ENCODE measurements around the gene C1QTNF12.

Gene C1QTNF12

DNA sequence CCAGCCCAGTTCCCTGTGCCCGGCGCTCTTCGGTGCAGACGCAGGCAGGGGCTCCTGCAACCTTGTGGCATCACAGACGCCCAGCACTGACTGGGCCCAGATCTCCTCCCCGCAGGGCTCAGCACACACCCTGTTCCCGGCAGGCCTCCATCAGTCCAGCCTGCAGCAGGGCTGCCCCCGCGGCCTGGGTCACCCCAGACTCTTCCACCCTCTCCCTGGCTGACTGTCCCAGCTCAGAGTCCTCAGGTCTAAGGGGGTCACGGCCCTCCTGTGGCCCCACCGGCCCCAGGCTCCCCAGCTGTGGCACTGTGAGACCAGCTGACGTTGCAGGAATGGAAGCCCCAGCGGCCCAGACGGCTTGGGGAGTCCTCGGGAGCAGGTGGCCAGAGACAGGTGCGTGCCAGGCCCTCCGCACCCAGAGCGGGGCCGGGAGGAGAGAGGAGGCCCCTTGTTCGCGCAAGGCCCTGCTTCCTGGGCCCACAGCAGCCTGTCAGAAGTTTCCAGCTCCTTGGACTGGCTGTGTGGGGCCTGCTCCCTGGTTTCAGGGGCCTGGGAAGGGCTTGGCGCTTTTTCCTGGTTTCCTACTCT is 10.3 kb downstream of the C1QTNF12 start:
- ChIA-PET CTCF (interaction anchor here (0.7 kb wide), 1 partner anchor 119 kb away, joined by 3 read pairs; no protein-coding TSS in a partner anchor), POLR2A (no interaction called here)
- TF ChIP-seq ARNT (IDR thresholded peaks at IDR 0.05), result no peak
- no peak for DNase-seq (ENCODE audit: extremely low spot score)

DNA sequence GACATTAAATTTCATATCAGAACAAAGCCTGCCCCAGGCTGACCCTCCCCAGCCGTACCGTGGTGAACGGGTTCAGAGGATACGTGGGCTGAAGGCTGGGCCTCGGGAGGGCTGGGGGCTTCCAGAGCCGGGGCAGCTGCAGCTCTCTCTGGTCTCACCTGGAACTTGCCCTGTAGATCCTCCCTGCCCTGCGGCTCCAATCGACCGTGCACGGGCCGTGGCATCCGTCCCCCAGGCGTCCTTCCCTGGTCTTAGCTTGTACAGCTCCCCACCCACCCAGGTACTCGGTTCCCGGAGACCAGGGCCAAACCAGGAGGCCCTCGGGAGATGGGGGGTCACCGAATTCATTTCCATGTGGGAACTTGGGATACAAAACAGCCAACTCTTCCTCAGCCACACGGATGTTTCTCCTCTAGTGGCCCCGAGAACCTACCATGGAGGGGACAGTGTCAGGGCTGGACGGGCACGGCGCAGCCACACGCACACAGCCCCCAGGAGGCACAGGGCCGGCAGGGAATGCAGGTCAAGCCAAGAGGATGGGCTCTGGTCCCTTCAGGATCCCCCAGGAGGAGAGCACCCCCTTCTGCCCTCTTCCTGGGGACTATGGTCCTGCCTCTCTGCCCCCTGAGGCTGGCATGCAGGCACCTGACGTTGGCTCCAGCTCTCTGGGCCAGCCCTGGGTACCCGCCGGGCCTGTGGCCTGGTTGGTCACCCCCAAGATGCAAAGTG is 11.3 kb downstream of the C1QTNF12 start:
- no peak for DNase-seq (ENCODE audit: extremely low spot score)
- CTCF ChIA-PET, result no interaction called here
- POLR2A ChIA-PET, result no interaction called here
- TF ChIP-seq SUZ12 (IDR thresholded peaks at IDR 0.05), result no peak
- no peak for TF ChIP-seq L3MBTL2 (conservative IDR thresholded peaks at IDR 0.05)
- no peak for TF ChIP-seq TARDBP (IDR thresholded peaks at IDR 0.05)
- no peak for TF ChIP-seq LEF1 (IDR thresholded peaks at IDR 0.05; ENCODE audit: borderline replicate concordance)
- no peak for TF ChIP-seq ARNT (IDR thresholded peaks at IDR 0.05)
- no peak for TF ChIP-seq FOXK2 (IDR thresholded peaks at IDR 0.05)
- TF ChIP-seq FOXM1 (IDR thresholded peaks at IDR 0.05; ENCODE audit: borderline replicate concordance), result no peak
- TF ChIP-seq NFRKB (IDR thresholded peaks at IDR 0.05), result no peak
- TF ChIP-seq HDGF (IDR thresholded peaks at IDR 0.05; ENCODE audit: borderline replicate concordance), result no peak
- TF ChIP-seq FOXA1 (IDR thresholded peaks at IDR 0.05), result no peak
- no peak for TF ChIP-seq BHLHE40 (IDR thresholded peaks at IDR 0.05; ENCODE audit: borderline replicate concordance)
- TF ChIP-seq, protein P1, sequence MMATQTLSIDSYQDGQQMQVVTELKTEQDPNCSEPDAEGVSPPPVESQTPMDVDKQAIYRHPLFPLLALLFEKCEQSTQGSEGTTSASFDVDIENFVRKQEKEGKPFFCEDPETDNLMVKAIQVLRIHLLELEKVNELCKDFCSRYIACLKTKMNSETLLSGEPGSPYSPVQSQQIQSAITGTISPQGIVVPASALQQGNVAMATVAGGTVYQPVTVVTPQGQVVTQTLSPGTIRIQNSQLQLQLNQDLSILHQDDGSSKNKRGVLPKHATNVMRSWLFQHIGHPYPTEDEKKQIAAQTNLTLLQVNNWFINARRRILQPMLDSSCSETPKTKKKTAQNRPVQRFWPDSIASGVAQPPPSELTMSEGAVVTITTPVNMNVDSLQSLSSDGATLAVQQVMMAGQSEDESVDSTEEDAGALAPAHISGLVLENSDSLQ (IDR thresholded peaks at IDR 0.05), result no peak
- no peak for TF ChIP-seq SP1 (IDR thresholded peaks at IDR 0.05)

- no peak for TF ChIP-seq ARNT (IDR thresholded peaks at IDR 0.05)
- TF ChIP-seq, protein P1 (IDR thresholded peaks at IDR 0.05), result no peak
- no peak for TF ChIP-seq CTBP1 (IDR thresholded peaks at IDR 0.05; ENCODE audit: borderline replicate concordance)
- no peak for TF ChIP-seq BHLHE40 (IDR thresholded peaks at IDR 0.05; ENCODE audit: borderline replicate concordance)
- no peak for TF ChIP-seq FOXM1 (IDR thresholded peaks at IDR 0.05; ENCODE audit: borderline replicate concordance)
- no peak for TF ChIP-seq L3MBTL2 (conservative IDR thresholded peaks at IDR 0.05)
- ChIA-PET POLR2A (interaction anchor here (1.0 kb wide), 1 partner anchor 26 kb away, joined by 3 read pairs; no protein-coding TSS in a partner anchor), CTCF (no interaction called here)
- DNase-seq (ENCODE audit: extremely low spot score), result no peak
These were observed 12.2 kb downstream of the C1QTNF12 start for GRCh38 chr1:1234180-1234808.

DNA sequence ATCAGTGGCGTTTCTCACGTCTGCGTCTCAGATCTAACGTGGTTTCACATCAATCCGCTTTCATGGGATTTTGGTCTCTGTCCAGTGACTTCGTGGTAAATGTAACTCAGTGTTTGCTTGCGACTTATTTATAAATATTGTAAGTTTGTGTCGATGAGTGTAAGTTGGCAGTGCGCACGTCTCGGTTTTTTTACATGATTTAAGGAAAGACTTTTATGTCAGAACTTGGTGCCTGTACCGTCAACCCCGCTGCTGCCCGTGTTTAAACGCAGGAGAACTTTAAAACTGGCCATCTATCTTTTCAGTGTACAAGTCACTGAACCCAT is 13.0 kb downstream of the C1QTNF12 start:
- POLR2A ChIA-PET, result interaction anchor here (1.0 kb wide), 1 partner anchor 25 kb away, joined by 3 read pairs; no protein-coding TSS in a partner anchor
- DNase-seq (ENCODE audit: extremely low spot score), result no peak
- TF ChIP-seq FOXK2 (IDR thresholded peaks at IDR 0.05) (no peak), ARNT (IDR thresholded peaks at IDR 0.05) (no peak), LEF1 (IDR thresholded peaks at IDR 0.05; ENCODE audit: borderline replicate concordance) (no peak), FOXM1 (IDR thresholded peaks at IDR 0.05; ENCODE audit: borderline replicate concordance) (no peak), L3MBTL2 (conservative IDR thresholded peaks at IDR 0.05) (no peak), ELF4 (IDR thresholded peaks at IDR 0.05) (no peak), CTBP1 (IDR thresholded peaks at IDR 0.05; ENCODE audit: borderline replicate concordance) (no peak), ZNF384 (IDR thresholded peaks at IDR 0.05) (no peak), SUZ12 (IDR thresholded peaks at IDR 0.05) (no peak), NFRKB (IDR thresholded peaks at IDR 0.05) (no peak), HDGF (IDR thresholded peaks at IDR 0.05; ENCODE audit: borderline replicate concordance) (no peak), BHLHE40 (IDR thresholded peaks at IDR 0.05; ENCODE audit: borderline replicate concordance) (no peak), SP1 (IDR thresholded peaks at IDR 0.05) (no peak), FOXA1 (IDR thresholded peaks at IDR 0.05) (no peak), TARDBP (IDR thresholded peaks at IDR 0.05) (no peak)
- TF ChIP-seq, protein P1 (IDR thresholded peaks at IDR 0.05), result no peak
- CTCF ChIA-PET, result no interaction called here

- ChIA-PET POLR2A (interaction anchor here (0.8 to 1.7 kb wide), 3 partner anchors 22 to 113 kb away, joined by 3 to 5 read pairs (median 3); no protein-coding TSS in a partner anchor), CTCF (no interaction called here)
- no peak for DNase-seq (ENCODE audit: extremely low spot score)
- TF ChIP-seq SP1 (IDR thresholded peaks at IDR 0.05) (no peak), ARNT (IDR thresholded peaks at IDR 0.05) (no peak), FOXK2 (IDR thresholded peaks at IDR 0.05) (no peak), FOXA1 (IDR thresholded peaks at IDR 0.05) (no peak)
These were observed 13.5 kb downstream of the C1QTNF12 start for GRCh38 chr1:1232796-1233566.

All from HEK293T (cell line).